ENCODE measurements around the gene COL4A6.

- TF ChIP-seq GABPA (IDR thresholded peaks at IDR 0.05 in 1 of 2, conservative IDR thresholded peaks at IDR 0.05 in 1 of 2) (no peak), REST (IDR thresholded peaks at IDR 0.05) (no peak)
Observed at GRCh38 chrX:108246304-108246954, 191.8 kb downstream of the COL4A6 start.
